PC-9 (cell line): Measurements from ENCODE around the gene GUCY2D.

ENCODE experiments used
- CTCF ChIP-seq: fragments of 200-600 bp; sonication (generic); conservative IDR thresholded peaks from 2 replicates; pipeline ENCODE4 v1.6.1; 2017; ENCODE audit warnings: mixed run types, antibody characterized with exemption, mild to moderate bottlenecking, moderate library complexity
- EZH2 ChIP-seq: fragments of 200-600 bp; sonication (generic); IDR thresholded peaks from 2 replicates; pipeline ENCODE4 v1.8.0; 2017; ENCODE audit warnings: antibody characterized with exemption, low read depth

DNA sequence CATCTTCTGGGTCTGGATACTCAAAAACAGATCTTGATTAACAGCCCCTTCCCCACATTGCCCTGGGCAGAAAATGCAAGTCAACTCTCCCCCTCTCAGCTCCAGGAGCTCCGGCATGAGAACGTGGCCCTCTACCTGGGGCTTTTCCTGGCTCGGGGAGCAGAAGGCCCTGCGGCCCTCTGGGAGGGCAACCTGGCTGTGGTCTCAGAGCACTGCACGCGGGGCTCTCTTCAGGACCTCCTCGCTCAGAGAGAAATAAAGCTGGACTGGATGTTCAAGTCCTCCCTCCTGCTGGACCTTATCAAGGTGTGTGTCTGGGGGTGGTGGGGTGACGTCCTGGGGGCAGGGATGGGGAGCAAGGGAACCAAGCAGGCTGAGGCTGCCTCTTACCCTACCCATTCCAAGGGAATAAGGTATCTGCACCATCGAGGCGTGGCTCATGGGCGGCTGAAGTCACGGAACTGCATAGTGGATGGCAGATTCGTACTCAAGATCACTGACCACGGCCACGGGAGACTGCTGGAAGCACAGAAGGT lies 9.7 kb downstream of the GUCY2D start:
- TF ChIP-seq CTCF, result no peak
- TF ChIP-seq EZH2, result no peak
